ENCODE data around the gene TAF3. TPM values are rescaled to one million over a fixed set of nuclear protein-coding genes. Genes with fewer than 3 reads are reported as not detected.
A peak's percentile ranks its signal among the peaks of the same experiment; 100 is the strongest.

Gene TAF3
- total RNA-seq, 1 donor, result 2.2 TPM

- no peak for DNase-seq (ENCODE audit: low read depth)
- TF ChIP-seq, protein P1, sequence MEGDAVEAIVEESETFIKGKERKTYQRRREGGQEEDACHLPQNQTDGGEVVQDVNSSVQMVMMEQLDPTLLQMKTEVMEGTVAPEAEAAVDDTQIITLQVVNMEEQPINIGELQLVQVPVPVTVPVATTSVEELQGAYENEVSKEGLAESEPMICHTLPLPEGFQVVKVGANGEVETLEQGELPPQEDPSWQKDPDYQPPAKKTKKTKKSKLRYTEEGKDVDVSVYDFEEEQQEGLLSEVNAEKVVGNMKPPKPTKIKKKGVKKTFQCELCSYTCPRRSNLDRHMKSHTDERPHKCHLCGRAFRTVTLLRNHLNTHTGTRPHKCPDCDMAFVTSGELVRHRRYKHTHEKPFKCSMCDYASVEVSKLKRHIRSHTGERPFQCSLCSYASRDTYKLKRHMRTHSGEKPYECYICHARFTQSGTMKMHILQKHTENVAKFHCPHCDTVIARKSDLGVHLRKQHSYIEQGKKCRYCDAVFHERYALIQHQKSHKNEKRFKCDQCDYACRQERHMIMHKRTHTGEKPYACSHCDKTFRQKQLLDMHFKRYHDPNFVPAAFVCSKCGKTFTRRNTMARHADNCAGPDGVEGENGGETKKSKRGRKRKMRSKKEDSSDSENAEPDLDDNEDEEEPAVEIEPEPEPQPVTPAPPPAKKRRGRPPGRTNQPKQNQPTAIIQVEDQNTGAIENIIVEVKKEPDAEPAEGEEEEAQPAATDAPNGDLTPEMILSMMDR (IDR thresholded peaks at IDR 0.05; ENCODE audit: insufficient read depth, low read depth, low read length), result no peak
- no peak overlapping the region for H3K4me3 ChIP-seq (ENCODE audit: low read depth, low read length)
Observed at GRCh38 chr10:7874864-7875263, 56.6 kb downstream of the TAF3 start.

GRCh38 chr10:7876541-7877127 lies 58.3 kb downstream of the TAF3 start:
- TF ChIP-seq, protein P1 (IDR thresholded peaks at IDR 0.05; ENCODE audit: insufficient read depth, low read depth, low read length), result no peak
- no peak overlapping the region for H3K4me3 ChIP-seq (ENCODE audit: low read depth, low read length)
- no peak for DNase-seq (ENCODE audit: low read depth)

DNA sequence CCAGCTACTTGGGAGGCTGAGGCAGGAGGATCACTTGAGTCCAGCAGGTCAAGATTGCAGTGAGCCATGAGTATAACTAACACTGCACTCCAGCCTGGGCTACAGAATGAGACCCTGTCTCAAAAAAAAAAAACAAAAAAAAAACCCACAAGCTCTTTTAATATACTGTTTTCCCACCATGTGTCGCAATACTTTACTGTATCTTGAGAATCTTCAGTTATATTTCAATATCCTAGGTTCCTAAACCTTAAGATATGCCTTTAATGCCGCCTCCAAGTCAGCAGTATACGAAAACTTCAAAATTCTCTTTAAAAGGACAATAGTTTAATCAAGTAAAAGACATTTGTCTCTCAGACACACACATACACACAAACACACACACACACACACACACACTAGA lies 62.8 kb downstream of the TAF3 start:
- TF ChIP-seq, protein P1 (IDR thresholded peaks at IDR 0.05; ENCODE audit: insufficient read depth, low read depth, low read length), result no peak
- no peak for DNase-seq (ENCODE audit: low read depth)
- no peak overlapping the region for H3K4me3 ChIP-seq (ENCODE audit: low read depth, low read length)

DNA sequence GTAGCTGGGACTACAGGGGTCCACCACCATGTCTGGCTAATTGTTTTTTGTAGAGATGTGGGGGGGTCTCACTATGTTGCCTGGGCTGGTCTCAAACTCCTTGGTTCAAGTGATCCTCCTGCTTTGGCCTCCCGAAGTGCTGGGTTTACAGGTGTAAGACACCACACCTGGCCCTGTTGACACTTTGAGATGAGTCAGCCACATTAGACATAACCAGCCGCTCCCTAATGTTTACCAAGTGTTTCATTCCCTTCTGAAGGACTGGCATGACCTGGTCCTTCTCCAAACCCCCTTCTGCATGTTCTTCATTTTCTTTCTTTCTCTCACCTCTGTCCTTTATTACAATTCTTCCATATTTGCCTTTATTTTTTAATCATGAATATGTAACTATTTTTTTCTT lies 67.8 kb downstream of the TAF3 start:
- DNase-seq (ENCODE audit: low read depth), result no peak
- no peak overlapping the region for H3K4me3 ChIP-seq (ENCODE audit: low read depth, low read length)
- TF ChIP-seq, protein P1 (IDR thresholded peaks at IDR 0.05; ENCODE audit: insufficient read depth, low read depth, low read length), result no peak

- peak overlapping the region; percentile 22 for H3K4me3 ChIP-seq (ENCODE audit: low read depth, low read length)
- peak; percentile 69 for DNase-seq (ENCODE audit: low read depth)
- TF ChIP-seq, protein P1 (IDR thresholded peaks at IDR 0.05; ENCODE audit: insufficient read depth, low read depth, low read length), result no peak
Observed at GRCh38 chr10:7887174-7887816, 69.0 kb downstream of the TAF3 start.

DNA sequence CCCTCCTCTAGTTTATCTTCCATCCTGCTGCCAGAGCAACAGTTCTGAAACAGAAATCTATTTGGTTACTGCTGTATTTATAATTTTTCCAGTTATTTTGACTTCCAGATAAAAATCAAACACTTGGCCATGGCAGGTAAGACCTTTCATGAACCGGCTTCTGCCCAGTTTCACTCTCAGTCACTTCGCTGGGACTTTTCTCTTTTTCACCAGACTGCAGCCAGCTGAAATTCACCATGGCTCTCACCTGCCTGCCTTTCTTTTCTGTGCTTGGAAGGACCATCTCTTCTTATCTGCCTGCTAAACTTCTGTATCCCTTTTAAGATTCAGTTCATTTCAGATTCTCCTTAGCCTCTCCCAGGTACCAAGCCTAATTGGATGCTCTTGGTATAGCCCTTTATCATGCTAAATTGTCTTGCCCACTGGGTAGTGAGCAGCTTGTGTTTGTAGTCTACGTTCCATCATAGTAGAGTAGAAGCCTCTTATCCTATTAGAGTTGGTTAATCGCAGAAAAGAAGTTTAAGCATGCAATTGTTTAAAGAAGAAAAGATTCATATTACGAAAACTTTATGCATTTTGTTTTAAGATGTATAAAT lies 71.7 kb downstream of the TAF3 start:
- TF ChIP-seq, protein P1 (IDR thresholded peaks at IDR 0.05; ENCODE audit: insufficient read depth, low read depth, low read length), result no peak
- no peak for DNase-seq (ENCODE audit: low read depth)
- no peak overlapping the region for H3K4me3 ChIP-seq (ENCODE audit: low read depth, low read length)

All from fibroblast of villous mesenchyme (primary cell).